Stimulated activated naive CD8-positive, alpha-beta T cell treated with anti-CD3 and anti-CD28 coated beads, Interleukin-15, Interleukin-2, amounts not matched to agents 100 ng/mL and 50 ng/mL, for 24 hours (primary cell): ENCODE measurements around the gene FBXL19.

ENCODE experiments used
- H3K27ac Mint-ChIP-seq: one replicate; pipeline ENCODE4 v1.8.0; 2021; ENCODE audit warnings: mild to moderate bottlenecking, mixed read lengths
- H3K27me3 Mint-ChIP-seq: one replicate; pipeline ENCODE4 v1.8.0; 2021; ENCODE audit warnings: mixed read lengths
- H3K36me3 Mint-ChIP-seq: one replicate; pipeline ENCODE4 v1.8.0; 2021; ENCODE audit warnings: low read depth, mixed read lengths
- H3K4me1 Mint-ChIP-seq: one replicate; pipeline ENCODE4 v1.8.0; 2021; ENCODE audit warnings: low read depth, mixed read lengths
- H3K4me3 Mint-ChIP-seq: one replicate; pipeline ENCODE4 v1.8.0; 2021; ENCODE audit warnings: mild to moderate bottlenecking, mixed read lengths
- H3K9me3 Mint-ChIP-seq: one replicate; pipeline ENCODE4 v1.8.0; 2021; ENCODE audit warnings: mixed read lengths

The FBXL19 gene

DNA sequence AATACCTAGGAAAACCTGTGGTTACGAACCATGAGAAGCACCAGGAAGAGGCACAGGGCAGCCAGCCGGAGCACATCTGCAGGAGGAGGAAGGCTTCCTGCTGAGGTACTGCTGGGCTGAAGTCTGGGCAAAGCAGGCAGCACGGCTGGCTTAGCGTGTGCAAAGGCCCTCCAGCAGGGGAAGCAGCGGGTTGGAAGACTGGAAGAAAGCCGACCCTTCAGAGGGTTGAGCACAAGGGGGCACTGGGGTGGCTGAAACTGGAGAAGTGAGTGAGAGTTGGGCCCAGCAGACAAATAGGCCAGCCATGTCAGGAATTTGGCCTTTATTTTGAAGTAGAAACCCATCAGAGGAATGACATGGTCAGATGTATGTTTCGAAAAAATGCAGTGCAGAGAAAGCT lies 49.5 kb downstream of the FBXL19 start:
- Mint-ChIP-seq H3K27me3 (no peaks in the 10 kb centered on the region), H3K36me3 (peaks cover 66% of the 10 kb centered on the region), H3K4me1 (no peaks in the 10 kb centered on the region), H3K9me3 (no peaks in the 10 kb centered on the region), H3K4me3 (no peak overlapping the region), H3K27ac (no peak overlapping the region)

DNA sequence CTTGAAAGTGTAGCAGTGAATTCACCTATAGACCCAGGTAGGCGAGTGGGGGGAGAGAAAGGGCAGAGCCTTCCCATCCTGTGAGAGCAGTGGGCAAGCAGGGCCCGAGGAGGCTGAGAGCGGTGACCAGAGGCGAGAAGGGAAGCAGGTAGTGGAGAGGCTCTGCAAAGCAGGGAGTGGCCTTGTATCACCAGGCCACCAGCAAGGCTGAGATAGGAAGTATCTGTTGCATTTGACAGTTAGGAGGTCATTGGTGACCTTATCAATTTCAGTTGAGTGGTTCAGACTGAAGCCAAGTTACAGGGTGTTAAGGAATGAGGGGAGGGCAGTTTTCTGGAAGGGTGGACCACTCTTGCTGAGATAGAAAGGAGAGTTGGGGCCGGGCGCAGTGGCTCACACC lies 51.0 kb downstream of the FBXL19 start:
- no peaks in the 10 kb centered on the region for H3K27me3 Mint-ChIP-seq
- no peak overlapping the region for H3K27ac Mint-ChIP-seq
- peaks cover 65% of the 10 kb centered on the region for H3K36me3 Mint-ChIP-seq
- no peaks in the 10 kb centered on the region for H3K9me3 Mint-ChIP-seq
- no peaks in the 10 kb centered on the region for H3K4me1 Mint-ChIP-seq
- no peak overlapping the region for H3K4me3 Mint-ChIP-seq

DNA sequence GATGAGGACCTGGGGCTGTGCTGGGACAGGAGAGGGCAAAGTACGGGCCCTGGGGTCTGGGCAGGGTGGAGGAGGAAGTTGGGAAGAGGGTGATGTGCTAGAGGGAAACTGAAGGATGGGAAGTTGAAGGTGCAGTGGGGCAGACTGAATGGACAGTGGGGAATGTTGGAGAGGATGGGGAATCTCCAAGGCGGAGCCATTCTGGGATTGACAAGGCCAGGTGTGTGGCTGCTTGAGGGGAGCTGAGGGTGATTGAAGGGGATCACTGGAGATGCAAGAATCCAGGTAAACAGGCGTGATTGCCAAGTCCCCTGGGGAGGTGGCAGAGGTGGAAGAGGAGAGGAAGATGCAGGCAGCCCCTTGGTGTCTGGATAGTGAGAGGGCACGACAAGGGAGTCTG lies 53.1 kb downstream of the FBXL19 start:
- no peaks in the 10 kb centered on the region for H3K27me3 Mint-ChIP-seq
- H3K4me1 Mint-ChIP-seq = no peaks in the 10 kb centered on the region
- H3K4me3 Mint-ChIP-seq = no peak overlapping the region
- H3K27ac Mint-ChIP-seq = no peak overlapping the region
- no peaks in the 10 kb centered on the region for H3K9me3 Mint-ChIP-seq
- peaks cover 59% of the 10 kb centered on the region for H3K36me3 Mint-ChIP-seq

DNA sequence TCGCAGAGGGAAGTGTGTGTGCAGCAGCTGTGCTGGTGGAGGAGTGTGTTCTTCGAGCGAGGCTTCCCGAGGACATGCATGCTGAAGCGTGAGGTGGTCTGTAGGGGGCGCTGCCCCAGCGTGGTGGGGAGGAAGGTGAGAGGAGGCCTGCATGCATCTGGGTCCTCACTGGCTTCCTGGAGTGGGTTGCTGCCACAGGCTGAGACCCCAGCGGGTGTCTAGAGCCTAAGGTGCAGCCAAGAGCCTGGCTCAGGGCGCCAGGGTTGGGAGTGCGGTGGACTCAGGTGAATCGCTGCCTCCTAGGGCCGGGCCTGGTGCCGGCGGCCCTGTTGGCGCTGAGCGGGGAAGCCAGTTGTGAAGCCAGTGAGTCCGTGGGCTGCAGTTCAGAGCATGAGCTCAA lies 54.1 kb downstream of the FBXL19 start:
- Mint-ChIP-seq H3K36me3 (peaks cover 51% of the 10 kb centered on the region), H3K9me3 (no peaks in the 10 kb centered on the region), H3K4me1 (no peaks in the 10 kb centered on the region), H3K4me3 (no peak overlapping the region), H3K27ac (peak overlapping the region; percentile 51), H3K27me3 (no peaks in the 10 kb centered on the region)

DNA sequence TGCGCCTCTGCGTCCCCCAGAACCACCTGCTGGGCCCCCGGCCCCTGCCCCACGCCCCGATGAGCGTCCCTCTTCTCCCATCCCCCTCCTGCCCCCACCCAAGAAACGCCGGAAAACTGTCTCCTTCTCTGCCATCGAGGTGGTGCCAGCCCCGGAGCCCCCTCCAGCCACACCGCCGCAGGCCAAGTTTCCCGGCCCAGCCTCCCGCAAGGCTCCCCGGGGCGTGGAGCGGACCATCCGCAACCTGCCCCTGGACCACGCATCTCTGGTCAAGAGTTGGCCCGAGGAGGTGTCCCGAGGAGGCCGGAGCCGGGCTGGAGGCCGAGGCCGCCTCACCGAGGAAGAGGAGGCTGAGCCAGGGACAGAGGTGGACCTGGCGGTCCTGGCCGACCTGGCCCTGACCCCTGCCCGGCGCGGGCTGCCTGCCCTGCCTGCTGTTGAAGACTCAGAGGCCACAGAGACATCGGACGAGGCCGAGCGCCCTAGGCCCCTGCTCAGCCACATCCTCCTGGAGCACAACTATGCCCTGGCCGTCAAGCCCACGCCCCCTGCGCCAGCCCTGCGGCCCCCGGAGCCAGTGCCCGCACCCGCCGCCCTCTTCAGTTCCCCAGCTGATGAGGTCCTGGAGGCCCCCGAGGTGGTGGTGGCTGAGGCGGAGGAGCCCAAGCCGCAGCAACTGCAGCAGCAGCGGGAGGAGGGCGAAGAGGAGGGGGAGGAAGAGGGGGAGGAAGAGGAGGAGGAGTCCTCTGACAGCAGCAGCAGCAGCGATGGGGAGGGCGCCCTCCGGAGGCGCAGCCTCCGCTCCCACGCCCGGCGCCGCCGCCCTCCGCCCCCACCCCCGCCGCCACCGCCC lies 56.0 kb downstream of the FBXL19 start:
- Mint-ChIP-seq H3K4me3 (no peak overlapping the region), H3K4me1 (no peaks in the 10 kb centered on the region), H3K27ac (no peak overlapping the region), H3K27me3 (no peaks in the 10 kb centered on the region), H3K36me3 (peaks cover 34% of the 10 kb centered on the region), H3K9me3 (no peaks in the 10 kb centered on the region)

DNA sequence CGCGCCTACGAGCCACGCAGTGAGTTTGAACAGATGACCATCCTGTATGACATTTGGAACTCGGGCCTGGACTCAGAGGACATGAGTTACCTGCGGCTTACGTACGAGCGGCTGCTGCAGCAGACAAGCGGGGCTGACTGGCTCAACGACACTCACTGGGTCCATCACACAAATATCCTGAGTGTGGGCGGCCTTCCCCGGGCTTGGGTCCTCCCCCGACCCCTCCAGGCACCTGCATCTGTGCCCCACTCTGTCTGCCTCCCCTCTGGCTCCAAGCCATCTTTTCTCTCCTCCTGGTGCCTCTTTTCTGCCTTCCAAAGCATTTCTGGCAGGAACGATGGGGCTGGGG lies 56.6 kb downstream of the FBXL19 start:
- Mint-ChIP-seq H3K27me3 (no peaks in the 10 kb centered on the region), H3K36me3 (peaks cover 31% of the 10 kb centered on the region), H3K4me1 (no peaks in the 10 kb centered on the region), H3K27ac (no peak overlapping the region), H3K9me3 (no peaks in the 10 kb centered on the region), H3K4me3 (no peak overlapping the region)

DNA sequence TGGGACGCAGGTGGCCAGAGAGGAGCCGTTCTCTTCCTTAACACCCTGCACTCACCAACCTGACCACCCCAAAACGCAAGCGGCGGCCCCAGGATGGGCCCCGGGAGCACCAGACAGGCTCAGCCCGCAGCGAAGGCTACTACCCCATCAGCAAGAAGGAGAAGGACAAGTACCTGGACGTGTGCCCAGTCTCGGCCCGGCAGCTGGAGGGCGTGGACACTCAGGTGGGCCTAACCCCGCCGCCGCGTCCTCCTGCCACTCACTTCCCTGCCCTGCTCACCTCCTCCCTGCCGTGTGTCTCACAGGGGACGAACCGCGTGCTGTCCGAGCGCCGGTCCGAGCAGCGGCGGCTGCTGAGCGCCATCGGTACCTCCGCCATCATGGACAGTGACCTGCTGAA lies 57.1 kb downstream of the FBXL19 start:
- Mint-ChIP-seq H3K9me3 (no peaks in the 10 kb centered on the region), H3K4me3 (no peak overlapping the region), H3K36me3 (peaks cover 30% of the 10 kb centered on the region), H3K27ac (no peak overlapping the region), H3K27me3 (no peaks in the 10 kb centered on the region), H3K4me1 (no peaks in the 10 kb centered on the region)

DNA sequence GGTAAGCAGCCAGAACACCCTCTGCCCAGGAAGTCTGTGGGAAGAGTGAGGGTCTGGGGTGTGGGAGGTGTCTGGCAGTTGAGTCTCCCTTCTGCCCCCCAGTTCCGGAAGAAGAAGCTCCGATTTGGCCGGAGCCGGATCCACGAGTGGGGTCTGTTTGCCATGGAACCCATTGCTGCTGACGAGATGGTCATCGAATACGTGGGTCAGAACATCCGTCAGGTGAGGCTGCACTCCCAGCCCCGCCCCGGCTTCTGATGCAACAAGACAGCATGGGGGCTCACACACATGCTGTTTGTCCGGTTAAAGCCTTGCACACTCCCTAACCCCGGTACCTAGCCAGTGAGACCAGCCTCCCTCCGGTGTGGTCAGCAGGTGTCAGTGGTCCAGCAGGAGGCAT lies 57.6 kb downstream of the FBXL19 start:
- no peaks in the 10 kb centered on the region for H3K9me3 Mint-ChIP-seq
- no peak overlapping the region for H3K27ac Mint-ChIP-seq
- no peak overlapping the region for H3K4me3 Mint-ChIP-seq
- no peaks in the 10 kb centered on the region for H3K27me3 Mint-ChIP-seq
- H3K4me1 Mint-ChIP-seq = no peaks in the 10 kb centered on the region
- H3K36me3 Mint-ChIP-seq = peaks cover 25% of the 10 kb centered on the region

DNA sequence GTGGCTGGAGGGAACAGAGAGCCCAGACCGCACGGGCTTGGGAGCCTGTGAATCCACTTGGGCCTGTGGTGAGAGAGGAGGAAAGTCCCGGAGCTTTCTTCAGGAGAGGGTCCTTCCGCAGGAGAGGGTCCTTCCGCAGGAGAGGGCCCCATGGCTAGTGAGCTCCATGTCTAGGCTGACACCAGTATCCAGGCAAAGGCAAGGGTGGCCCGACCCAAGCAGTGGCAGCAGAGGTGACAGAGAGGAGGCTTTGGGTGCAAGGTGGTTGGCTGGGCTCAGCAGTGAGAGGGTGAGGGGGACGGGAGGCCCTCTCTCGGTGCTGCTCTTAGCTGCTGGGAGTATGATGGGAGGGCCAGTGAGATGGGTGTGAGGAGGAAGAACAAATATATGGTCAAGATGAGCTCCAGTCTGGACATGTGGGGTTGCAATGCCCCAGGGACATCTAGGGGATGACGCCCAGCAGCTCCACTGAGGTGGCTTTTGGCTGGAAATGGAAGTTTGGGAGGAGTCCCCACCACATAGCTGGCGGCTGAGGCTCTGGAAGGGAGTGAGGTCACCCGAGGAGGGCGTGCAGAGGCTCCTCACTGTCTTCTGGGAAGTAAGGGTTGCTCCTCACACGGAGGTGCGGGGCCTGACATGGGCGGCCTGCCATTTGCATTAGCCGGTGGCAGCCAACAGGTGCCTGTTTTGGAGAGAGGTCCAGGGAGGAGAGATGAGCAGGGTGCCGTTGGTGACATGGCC lies 59.3 kb downstream of the FBXL19 start:
- no peaks in the 10 kb centered on the region for H3K4me1 Mint-ChIP-seq
- no peak overlapping the region for H3K4me3 Mint-ChIP-seq
- H3K27me3 Mint-ChIP-seq = no peaks in the 10 kb centered on the region
- no peaks in the 10 kb centered on the region for H3K9me3 Mint-ChIP-seq
- H3K27ac Mint-ChIP-seq = no peak overlapping the region
- peaks cover 13% of the 10 kb centered on the region for H3K36me3 Mint-ChIP-seq

DNA sequence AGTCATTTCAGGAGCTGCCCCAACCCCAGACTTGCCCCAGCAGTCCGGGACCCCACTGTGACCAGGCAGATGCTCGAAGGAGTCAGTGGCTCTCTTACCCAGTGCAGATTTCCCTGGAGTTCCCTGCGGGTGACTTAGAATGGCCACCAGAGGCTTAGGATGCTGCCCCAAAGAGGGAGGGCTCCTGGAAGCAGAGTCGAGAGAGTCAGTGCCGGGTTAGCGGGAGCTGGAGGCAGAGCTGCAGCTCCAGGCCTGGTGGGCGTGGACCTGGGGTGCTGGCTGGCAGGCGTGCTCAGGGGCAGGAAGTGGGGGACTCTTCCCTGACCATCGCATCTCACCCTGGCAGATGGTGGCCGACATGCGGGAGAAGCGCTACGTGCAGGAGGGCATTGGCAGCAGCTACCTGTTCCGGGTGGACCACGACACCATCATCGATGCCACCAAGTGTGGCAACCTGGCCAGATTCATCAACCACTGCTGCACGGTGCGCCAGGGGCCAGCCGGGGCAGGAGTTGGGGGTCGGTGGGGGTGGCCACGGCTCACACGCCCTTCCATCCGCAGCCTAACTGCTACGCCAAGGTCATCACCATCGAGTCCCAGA lies 60.0 kb downstream of the FBXL19 start:
- H3K27me3 Mint-ChIP-seq = no peaks in the 10 kb centered on the region
- no peak overlapping the region for H3K27ac Mint-ChIP-seq
- H3K9me3 Mint-ChIP-seq = no peaks in the 10 kb centered on the region
- H3K4me1 Mint-ChIP-seq = no peaks in the 10 kb centered on the region
- H3K36me3 Mint-ChIP-seq = peaks cover 11% of the 10 kb centered on the region
- H3K4me3 Mint-ChIP-seq = no peak overlapping the region

DNA sequence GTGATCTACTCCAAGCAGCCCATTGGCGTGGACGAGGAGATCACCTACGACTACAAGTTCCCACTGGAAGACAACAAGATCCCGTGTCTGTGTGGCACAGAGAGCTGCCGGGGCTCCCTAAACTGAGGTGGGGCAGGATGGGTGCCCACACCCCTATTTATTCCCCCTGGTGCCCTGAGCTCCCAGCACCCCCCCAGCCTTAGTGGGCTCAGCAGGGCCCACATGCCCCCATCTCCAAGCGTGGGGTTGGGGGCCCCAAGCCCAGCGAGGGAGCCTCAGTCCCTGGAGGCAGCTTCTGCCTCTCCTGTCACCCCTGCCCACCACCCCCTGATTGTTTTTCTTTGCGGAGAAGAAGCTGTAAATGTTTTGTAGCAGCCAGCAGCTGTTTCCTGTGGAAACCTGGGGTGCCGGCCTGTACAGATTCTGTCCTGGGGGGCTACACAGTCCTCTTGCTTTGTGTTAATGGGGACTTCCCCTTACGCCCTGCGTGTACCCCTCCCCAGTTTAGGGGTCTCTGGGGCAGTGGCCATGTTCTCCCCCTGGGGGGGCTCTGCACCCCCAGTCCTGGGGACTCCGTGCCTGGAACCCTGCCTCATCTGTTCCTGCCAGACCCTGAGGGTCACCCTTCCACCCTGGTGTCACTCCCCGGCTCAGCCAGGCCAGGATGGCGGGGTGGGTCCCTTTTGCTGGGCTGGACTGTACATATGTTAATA lies 60.7 kb downstream of the FBXL19 start:
- H3K9me3 Mint-ChIP-seq = no peaks in the 10 kb centered on the region
- H3K4me3 Mint-ChIP-seq = no peak overlapping the region
- H3K27ac Mint-ChIP-seq = no peak overlapping the region
- H3K36me3 Mint-ChIP-seq = peaks cover 6% of the 10 kb centered on the region
- no peaks in the 10 kb centered on the region for H3K27me3 Mint-ChIP-seq
- H3K4me1 Mint-ChIP-seq = no peaks in the 10 kb centered on the region

DNA sequence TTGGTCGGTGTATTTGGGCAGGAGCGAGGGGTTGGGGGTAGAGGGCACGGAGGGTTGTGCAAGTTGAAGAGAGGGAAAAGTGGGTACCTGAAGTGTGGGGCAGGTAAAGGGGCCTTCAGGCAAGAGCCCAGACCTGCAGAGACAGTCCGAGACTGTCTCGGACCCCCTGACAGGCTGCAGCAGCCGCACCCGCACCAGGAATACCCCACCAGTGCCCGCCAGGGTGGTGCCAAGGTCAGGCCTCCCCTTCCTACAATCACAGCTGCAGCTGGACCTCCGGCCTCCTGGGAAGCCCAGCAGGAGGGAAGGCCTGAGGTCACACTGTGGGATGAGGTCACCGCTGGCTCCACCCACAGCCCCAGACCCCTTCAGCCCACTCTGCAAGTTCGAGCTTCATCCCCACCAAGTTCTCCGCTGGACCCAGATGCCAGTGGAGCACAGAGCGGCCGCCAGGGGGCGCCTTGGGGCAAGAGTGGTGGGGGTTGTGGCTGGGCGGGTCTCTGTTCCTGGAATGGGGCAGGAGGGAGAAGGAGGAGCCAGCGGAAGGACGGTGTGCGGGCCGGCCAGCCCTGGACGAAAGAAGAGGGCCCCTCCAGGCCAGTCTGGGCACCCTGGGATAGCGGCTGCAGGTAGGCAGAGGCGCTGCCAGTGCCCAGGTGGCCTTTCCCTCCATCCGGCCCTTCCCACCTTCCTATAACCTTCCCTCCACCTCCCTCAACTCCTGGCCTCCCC lies 61.5 kb downstream of the FBXL19 start, which contains the start of gene HSD3B7:
Gene HSD3B7, plus strand, starts transcription at position 539 of the 732 bp plus-strand sequence. CDS start 452 bp downstream, outside the sequence.
- H3K4me3 Mint-ChIP-seq = no peak within 1 kb of the TSS
- no peak within 1 kb of the TSS for H3K27ac Mint-ChIP-seq
- no peaks in the 10 kb centered on the region for H3K9me3 Mint-ChIP-seq
- H3K4me1 Mint-ChIP-seq = no peaks in the 10 kb centered on the region
- peaks cover 6% of the 10 kb centered on the region for H3K36me3 Mint-ChIP-seq
- no peaks in the 10 kb centered on the region for H3K27me3 Mint-ChIP-seq

DNA sequence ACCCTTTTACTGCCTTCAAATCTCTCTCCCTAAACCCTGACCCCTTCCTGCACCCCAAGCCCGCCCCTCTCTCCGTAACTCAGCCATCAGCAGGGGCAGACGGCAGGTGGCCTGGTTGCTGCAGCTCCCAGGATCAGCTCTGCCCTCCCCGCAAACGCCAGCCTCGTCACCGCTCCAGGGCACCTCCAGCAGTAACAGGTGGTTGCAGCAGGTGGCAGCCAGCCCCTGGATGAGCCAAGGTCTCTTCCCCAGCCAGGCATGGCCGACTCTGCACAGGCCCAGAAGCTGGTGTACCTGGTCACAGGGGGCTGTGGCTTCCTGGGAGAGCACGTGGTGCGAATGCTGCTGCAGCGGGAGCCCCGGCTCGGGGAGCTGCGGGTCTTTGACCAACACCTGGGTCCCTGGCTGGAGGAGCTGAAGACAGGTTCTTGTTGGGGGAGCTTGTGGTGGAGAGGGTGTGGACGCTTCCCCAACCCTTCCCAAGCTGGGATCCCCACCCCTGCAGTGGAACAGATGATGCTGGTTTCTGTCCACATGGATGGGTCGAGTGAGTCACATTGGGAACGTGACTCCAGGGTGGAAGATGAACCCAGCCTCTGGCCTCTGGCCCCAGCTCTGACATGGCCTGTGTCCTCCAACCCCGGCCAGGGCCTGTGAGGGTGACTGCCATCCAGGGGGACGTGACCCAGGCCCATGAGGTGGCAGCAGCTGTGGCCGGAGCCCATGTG lies 62.2 kb downstream of the FBXL19 start:
- no peak overlapping the region for H3K27ac Mint-ChIP-seq
- no peaks in the 10 kb centered on the region for H3K4me1 Mint-ChIP-seq
- peaks cover 6% of the 10 kb centered on the region for H3K36me3 Mint-ChIP-seq
- H3K9me3 Mint-ChIP-seq = no peaks in the 10 kb centered on the region
- H3K4me3 Mint-ChIP-seq = no peak overlapping the region
- no peaks in the 10 kb centered on the region for H3K27me3 Mint-ChIP-seq
